Prostate gland (tissue), 2 donors: Measurements from ENCODE around the gene FCN2. TPM values are rescaled to one million over a fixed set of nuclear protein-coding genes. Genes with fewer than 3 reads are reported as not detected.

ENCODE experiments used
- DNase-seq: peaks from one replicate; pipeline ENCODE4 v3.0.0-alpha.2; 2019; ENCODE audit warnings: low spot score
- H3K27ac ChIP-seq, 2 donors: fragments of 200-600 bp; sonication (generic); 2 replicates each; pipeline ENCODE4 v1.5.1; 2017 to 2019
- H3K27me3 ChIP-seq: fragments of 200-600 bp; sonication (generic); replicated peaks from 2 replicates; pipeline ENCODE4 v1.5.1; 2019; ENCODE audit not compliant: insufficient read depth
- H3K36me3 ChIP-seq, 2 donors: fragments of 200-600 bp; sonication (generic); 1 replicate in 1 of 2; 2 replicates in 1 of 2; pipeline versions ENCODE4 v1.5.1 to v1.8.1; 2017 to 2019
- H3K4me1 ChIP-seq: fragments of 200-600 bp; sonication (generic); replicated peaks from 2 replicates; pipeline ENCODE4 v1.5.1; 2019
- H3K4me3 ChIP-seq, 2 donors: fragments of 200-600 bp; sonication (generic); 2 replicates each; pipeline ENCODE4 v1.5.1; 2017 to 2019
- H3K9me3 ChIP-seq: fragments of 200-600 bp; sonication (generic); 2 replicates; pipeline ENCODE4 v1.5.1; 2017
- POLR2A ChIP-seq: fragments of 450-650 bp; IDR thresholded peaks from one replicate; pipeline ENCODE4 v1.6.1; 2016; ENCODE audit warnings: antibody characterized with exemption, mild to moderate bottlenecking
- POLR2AphosphoS5 ChIP-seq: sonication (generic); formaldehyde crosslinking; IDR thresholded peaks from one replicate; pipeline ENCODE4 v1.6.1; 2017; ENCODE audit warnings: antibody characterized with exemption
- WGBS: methylation state at CpG from one replicate; pipeline ENCODE4 v1.1.5; 2018; 5-methylcytosine and 5-hydroxymethylcytosine counted together
- intact Hi-C: fragments of 100-400 bp; cut with DNase I; formaldehyde crosslinking; loops from one replicate; pipeline ENCODE4 v1.14.2; 2022
- total RNA-seq, 2 donors: library from RNA; depleted of rRNA; stranded (reverse); fragments of >200 nt; gene quantifications; one replicate each; pipeline ENCODE4 v1.1.0, GENCODE V29; 2016
- TF ChIP-seq, protein P1 (sequence below), 4 experiments: fragments of 200-600 bp in 2 of 4; fragments of 450-650 bp in 2 of 4; sonication (generic) in 2 of 4; IDR thresholded peaks; 1 replicate in 3 of 4; 2 replicates in 1 of 4; pipeline ENCODE4 v1.5.1; 2016 to 2019; ENCODE audit warnings: antibody characterized with exemption in 4 of 4, mild to moderate bottlenecking in 2 of 4, moderate library complexity in 2 of 4

FCN2 gene
- 1 to 10 TPM in 1 of 2 donors, not detected in 1; 2.4 TPM for total RNA-seq

DNA sequence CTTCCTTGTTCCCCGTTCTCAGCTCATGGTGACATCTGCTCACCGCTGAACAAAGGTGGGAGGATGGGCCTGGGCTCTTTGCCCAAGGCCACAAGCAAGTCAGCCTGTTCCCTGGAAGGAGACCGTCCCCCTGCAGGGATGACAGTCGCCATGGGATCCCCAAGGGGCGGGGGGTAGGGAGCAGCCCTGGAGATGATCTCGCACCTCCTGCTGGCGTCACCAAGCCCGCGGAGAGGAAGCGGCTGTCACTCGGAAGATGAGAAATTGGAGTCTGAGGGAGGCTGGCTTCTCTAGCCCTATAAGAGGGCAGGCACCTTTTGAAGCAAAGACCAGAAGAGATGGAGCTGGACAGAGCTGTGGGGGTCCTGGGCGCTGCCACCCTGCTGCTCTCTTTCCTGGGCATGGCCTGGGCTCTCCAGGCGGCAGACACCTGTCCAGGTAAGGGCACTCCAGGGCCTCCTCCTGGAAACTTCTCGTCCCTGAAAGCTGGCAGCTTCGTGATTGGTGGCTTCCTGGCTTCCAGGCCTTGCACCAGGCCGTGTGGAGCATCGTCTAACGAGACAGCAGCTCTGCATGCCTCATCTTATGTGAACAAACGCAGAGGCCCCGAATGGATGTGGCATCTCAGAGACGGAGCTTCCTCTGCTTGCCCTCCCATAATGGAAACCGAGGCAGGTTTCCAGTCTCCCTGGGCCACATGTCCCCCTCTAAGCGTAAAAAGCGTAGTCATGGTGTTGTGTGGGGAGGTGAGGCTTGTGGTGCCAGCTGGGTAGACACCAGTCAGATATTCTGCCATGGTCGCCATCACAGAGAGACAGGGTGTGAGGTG is at the start of gene FCN2:
Gene FCN2, plus strand, starts transcription at position 327 of the 829 bp plus-strand sequence. Its CDS starts 12 bp downstream, at position 339.
- DNase-seq = no peak
- no peaks in the 10 kb centered on the region for H3K4me1 ChIP-seq

DNA sequence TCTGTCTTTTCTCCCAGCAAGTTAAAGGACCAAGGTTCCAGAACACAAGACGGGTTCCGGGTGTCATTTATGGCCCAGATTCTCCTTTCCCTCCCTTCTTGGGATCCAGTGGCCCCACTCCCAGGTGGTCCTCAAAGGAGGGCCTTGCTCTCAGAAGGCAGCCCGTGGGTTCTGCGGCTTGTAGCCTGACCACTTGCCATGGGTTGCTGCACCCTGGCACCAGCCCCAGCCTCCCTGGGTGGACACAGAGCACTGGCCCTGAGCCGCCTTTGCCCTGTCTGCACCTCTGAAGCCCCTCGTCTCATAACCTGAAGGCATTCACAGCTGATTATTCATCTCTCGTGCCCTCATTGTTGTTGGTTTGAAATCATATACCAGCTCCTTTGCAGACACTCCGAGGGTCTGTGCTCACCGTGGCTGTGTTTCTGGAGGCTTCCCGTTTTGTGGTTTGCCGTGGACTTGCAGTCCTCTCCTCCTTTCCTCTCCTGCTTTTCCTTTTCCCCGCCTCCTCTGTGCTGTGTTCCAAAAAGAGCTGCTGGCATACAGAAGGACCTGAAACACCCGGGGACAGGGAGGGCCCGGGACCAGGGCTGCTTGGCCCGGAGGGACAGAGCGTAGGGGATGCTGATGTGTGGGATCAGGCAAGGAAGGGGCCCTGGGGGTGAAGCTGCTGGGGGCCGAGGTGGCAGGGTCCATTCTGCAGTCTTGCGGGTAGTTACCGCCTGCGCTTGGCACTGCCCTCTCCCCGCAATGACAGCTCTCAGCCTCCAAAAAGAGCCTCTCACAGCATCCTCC is 49.5 kb upstream of the FCN2 start:
- no peaks in the 10 kb centered on the region for H3K27me3 ChIP-seq
- no peak for DNase-seq
- H3K9me3 ChIP-seq = no peaks in the 10 kb centered on the region
- WGBS = 84% methylated on average over 21 of the region's 21 CpGs
- H3K4me3 ChIP-seq = no peak overlapping the region
- H3K4me1 ChIP-seq = no peaks in the 10 kb centered on the region
- intact Hi-C loops = no loop called here
- H3K36me3 ChIP-seq = no peaks in the 10 kb centered on the region
- H3K27ac ChIP-seq = no peak overlapping the region
- TF ChIP-seq POLR2A (no peak), POLR2AphosphoS5 (no peak)
- TF ChIP-seq, protein P1, sequence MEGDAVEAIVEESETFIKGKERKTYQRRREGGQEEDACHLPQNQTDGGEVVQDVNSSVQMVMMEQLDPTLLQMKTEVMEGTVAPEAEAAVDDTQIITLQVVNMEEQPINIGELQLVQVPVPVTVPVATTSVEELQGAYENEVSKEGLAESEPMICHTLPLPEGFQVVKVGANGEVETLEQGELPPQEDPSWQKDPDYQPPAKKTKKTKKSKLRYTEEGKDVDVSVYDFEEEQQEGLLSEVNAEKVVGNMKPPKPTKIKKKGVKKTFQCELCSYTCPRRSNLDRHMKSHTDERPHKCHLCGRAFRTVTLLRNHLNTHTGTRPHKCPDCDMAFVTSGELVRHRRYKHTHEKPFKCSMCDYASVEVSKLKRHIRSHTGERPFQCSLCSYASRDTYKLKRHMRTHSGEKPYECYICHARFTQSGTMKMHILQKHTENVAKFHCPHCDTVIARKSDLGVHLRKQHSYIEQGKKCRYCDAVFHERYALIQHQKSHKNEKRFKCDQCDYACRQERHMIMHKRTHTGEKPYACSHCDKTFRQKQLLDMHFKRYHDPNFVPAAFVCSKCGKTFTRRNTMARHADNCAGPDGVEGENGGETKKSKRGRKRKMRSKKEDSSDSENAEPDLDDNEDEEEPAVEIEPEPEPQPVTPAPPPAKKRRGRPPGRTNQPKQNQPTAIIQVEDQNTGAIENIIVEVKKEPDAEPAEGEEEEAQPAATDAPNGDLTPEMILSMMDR (IDR thresholded peaks at IDR 0.05) = no peak

More for the DNA sequence above, at the start of gene FCN2:
- no peaks in the 10 kb centered on the region for H3K36me3 ChIP-seq
- no peak for TF ChIP-seq POLR2A
- TF ChIP-seq, protein P1 (IDR thresholded peaks at IDR 0.05) = no peak
- TF ChIP-seq POLR2AphosphoS5 = no peak
- 77% methylated on average over 22 of the region's 25 CpGs for WGBS
- H3K27ac ChIP-seq = no peak within 1 kb of the TSS
- intact Hi-C loops = no loop called here
- H3K27me3 ChIP-seq = no peaks in the 10 kb centered on the region
- H3K9me3 ChIP-seq = no peaks in the 10 kb centered on the region
- no peak within 1 kb of the TSS for H3K4me3 ChIP-seq

DNA sequence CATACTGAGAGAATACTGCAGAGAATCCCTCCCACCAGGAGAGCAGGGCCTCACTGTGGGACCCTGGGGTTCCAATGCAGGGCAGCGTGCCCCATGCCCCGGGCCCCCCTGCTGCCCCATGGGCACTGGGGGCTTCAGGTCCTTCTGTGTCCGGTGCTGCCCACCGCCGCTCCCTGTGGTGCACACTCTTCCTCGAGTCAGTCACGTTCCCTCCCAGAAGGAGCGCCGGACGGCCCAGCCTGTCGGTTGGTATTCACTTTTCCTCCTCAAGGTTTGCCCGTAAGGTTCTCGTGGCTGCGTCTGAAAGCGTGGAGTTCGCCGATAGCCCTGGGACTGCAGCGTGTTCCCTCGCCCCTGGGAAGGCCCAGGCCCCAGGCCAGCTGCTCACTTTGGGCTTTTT is 48.1 kb upstream of the FCN2 start:
- DNase-seq = no peak
- H3K9me3 ChIP-seq = no peaks in the 10 kb centered on the region
- 97% methylated on average over 16 of the region's 19 CpGs for WGBS
- no peaks in the 10 kb centered on the region for H3K27me3 ChIP-seq
- H3K27ac ChIP-seq = no peak overlapping the region
- TF ChIP-seq, protein P1 (IDR thresholded peaks at IDR 0.05) = no peak
- TF ChIP-seq POLR2AphosphoS5 (no peak), POLR2A (no peak)
- intact Hi-C loops = no loop called here
- H3K4me1 ChIP-seq = no peaks in the 10 kb centered on the region
- no peaks in the 10 kb centered on the region for H3K36me3 ChIP-seq
- no peak overlapping the region for H3K4me3 ChIP-seq

DNA sequence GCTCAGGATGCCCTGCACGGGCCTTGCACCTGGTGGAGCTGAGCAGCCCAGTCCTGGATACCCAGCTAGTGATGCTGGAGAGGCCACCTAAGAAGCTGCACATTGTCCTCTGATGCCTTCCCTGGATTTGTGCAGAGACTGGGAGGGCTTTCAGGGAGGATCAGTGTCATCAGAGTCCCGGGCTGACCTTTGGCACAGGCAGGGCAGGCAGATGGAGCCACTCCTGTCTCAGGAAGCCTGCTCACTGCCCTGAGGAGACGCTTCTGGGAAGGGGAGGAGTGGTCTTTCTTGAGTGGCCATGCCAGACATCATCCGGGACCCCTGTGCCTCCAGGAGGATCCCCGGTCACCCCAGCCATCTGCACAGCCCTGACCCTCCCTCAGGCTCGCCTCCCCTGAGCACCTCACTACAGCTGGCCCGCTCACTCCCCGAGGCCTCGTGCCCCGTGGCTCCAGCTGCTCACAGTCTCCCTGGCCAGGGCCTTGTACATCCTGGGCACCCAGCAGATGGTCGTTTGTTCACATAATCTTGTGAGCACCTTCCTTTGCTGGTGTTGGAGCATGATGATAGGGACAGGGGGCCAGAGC is 47.2 kb upstream of the FCN2 start:
- H3K4me3 ChIP-seq = no peak overlapping the region
- DNase-seq = no peak
- no peak overlapping the region for H3K27ac ChIP-seq
- H3K27me3 ChIP-seq = no peaks in the 10 kb centered on the region
- 80% methylated on average over 11 of the region's 11 CpGs for WGBS
- no peaks in the 10 kb centered on the region for H3K9me3 ChIP-seq
- TF ChIP-seq, protein P1 (IDR thresholded peaks at IDR 0.05) = no peak
- intact Hi-C loops = no loop called here
- H3K4me1 ChIP-seq = no peaks in the 10 kb centered on the region
- H3K36me3 ChIP-seq = no peaks in the 10 kb centered on the region
